ENCODE measurements around the gene USP22.

- no peak for TF ChIP-seq CREB1 (CRISPR knock-in tag; IDR thresholded peaks at IDR 0.05; ENCODE audit: low read depth)
- TF ChIP-seq, protein P1, sequence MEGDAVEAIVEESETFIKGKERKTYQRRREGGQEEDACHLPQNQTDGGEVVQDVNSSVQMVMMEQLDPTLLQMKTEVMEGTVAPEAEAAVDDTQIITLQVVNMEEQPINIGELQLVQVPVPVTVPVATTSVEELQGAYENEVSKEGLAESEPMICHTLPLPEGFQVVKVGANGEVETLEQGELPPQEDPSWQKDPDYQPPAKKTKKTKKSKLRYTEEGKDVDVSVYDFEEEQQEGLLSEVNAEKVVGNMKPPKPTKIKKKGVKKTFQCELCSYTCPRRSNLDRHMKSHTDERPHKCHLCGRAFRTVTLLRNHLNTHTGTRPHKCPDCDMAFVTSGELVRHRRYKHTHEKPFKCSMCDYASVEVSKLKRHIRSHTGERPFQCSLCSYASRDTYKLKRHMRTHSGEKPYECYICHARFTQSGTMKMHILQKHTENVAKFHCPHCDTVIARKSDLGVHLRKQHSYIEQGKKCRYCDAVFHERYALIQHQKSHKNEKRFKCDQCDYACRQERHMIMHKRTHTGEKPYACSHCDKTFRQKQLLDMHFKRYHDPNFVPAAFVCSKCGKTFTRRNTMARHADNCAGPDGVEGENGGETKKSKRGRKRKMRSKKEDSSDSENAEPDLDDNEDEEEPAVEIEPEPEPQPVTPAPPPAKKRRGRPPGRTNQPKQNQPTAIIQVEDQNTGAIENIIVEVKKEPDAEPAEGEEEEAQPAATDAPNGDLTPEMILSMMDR (conservative IDR thresholded peaks at IDR 0.05; ENCODE audit: low read depth in 2 of 2) = no peak
These were observed 46.7 kb downstream of the USP22 start for GRCh38 chr17:20995873-20996723.

All from GM23338 (cell line).